Tibial artery (tissue), 4 donors: ENCODE measurements around the gene ZNF584.

ENCODE experiments used
- DNase-seq, 2 donors: peaks; one replicate each; pipeline ENCODE4 v3.0.0-alpha.2; 2019
- H3K27ac ChIP-seq, 2 donors: fragments of 200-600 bp; sonication (generic) in 1 of 2; 1 replicate in 1 of 2; 2 replicates in 1 of 2; pipeline ENCODE4 v1.5.1; 2018 to 2019; ENCODE audit warnings: mild to moderate bottlenecking in 1 of 2
- H3K27me3 ChIP-seq, 2 donors: fragments of 200-600 bp; sonication (generic) in 1 of 2; one replicate each; pipeline versions ENCODE4 v1.5.1 to v1.6.0; 2016 to 2019
- H3K36me3 ChIP-seq, 3 donors: fragments of 200-600 bp; sonication (generic) in 2 of 3; one replicate each; pipeline ENCODE4 v1.5.1; 2016 to 2019; ENCODE audit warnings: mild to moderate bottlenecking in 2 of 3
- H3K4me1 ChIP-seq, 4 donors: fragments of 200-600 bp; sonication (generic) in 2 of 4; 1 replicate in 3 of 4; 2 replicates in 1 of 4; pipeline ENCODE4 v1.5.1; 2016 to 2019
- H3K4me3 ChIP-seq, 2 donors: fragments of 200-600 bp; sonication (generic) in 1 of 2; 1 replicate in 1 of 2; 2 replicates in 1 of 2; pipeline ENCODE4 v1.5.1; 2018 to 2019; ENCODE audit warnings: mild to moderate bottlenecking in 2 of 2
- H3K9me3 ChIP-seq, 3 donors: fragments of 200-600 bp; sonication (generic) in 1 of 3; one replicate each; pipeline ENCODE4 v1.5.1; 2016 to 2019
- intact Hi-C: fragments of 100-400 bp; cut with DNase I; formaldehyde crosslinking; loops from one replicate; pipeline ENCODE4 v1.15.0; 2023; ENCODE audit warnings: low total_unique reads
- TF ChIP-seq, protein P1 (sequence below), 2 experiments: fragments of 200-600 bp in 1 of 2; fragments of 450-650 bp in 1 of 2; IDR thresholded peaks; one replicate each; pipeline ENCODE4 v1.5.1; 2017 to 2019; ENCODE audit warnings: antibody characterized with exemption in 2 of 2, mild to moderate bottlenecking in 1 of 2, moderate library complexity in 1 of 2

The ZNF584 gene

DNA sequence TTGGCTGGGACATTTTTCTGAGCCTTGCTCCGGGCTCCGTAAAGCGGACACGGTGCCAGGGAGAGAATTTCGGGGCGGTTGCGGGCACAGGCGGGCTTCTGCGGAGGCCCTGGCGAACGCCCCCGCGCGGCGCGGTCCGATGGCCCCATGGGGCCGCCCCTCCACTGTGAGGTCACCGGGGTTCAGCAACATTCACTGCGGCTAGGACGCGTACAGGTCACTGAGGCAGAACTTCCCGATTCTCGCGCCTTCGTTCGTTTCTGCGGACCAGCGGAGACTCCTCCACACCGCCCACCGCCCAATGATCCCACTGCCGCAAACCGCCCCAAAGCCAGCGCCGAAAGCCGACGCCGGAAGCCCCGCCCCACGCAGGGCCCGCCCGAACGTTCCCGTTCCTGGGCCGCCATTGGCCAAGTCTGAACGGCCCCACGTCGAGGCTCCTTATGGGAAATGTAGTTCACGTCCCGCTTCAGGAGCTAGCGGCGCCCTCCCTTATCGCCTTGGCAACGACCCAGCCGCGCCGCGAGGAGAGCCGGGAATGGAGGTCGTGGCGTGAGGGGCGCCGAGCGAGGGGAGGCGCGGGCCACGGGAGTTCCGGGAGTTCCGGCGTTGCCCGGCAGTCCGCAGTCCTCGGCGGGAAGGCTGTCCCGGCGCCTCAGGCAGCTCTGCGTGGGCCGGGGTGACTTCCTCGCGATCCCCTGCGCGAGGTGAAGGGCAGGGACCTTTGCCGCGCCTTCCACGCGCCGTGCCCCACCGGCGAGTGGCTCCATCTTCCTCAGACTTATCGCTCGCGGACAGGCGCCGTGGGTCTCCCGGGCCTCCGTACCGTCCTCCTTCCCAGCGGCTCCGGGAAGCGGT, at the start of gene ZNF584:
ZNF584 (plus strand) TSS at position 498 of the 858 bp plus-strand sequence. CDS start 499 bp downstream, outside the sequence.
- TF ChIP-seq, protein P1, sequence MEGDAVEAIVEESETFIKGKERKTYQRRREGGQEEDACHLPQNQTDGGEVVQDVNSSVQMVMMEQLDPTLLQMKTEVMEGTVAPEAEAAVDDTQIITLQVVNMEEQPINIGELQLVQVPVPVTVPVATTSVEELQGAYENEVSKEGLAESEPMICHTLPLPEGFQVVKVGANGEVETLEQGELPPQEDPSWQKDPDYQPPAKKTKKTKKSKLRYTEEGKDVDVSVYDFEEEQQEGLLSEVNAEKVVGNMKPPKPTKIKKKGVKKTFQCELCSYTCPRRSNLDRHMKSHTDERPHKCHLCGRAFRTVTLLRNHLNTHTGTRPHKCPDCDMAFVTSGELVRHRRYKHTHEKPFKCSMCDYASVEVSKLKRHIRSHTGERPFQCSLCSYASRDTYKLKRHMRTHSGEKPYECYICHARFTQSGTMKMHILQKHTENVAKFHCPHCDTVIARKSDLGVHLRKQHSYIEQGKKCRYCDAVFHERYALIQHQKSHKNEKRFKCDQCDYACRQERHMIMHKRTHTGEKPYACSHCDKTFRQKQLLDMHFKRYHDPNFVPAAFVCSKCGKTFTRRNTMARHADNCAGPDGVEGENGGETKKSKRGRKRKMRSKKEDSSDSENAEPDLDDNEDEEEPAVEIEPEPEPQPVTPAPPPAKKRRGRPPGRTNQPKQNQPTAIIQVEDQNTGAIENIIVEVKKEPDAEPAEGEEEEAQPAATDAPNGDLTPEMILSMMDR (IDR thresholded peaks at IDR 0.05), result no peak
- DNase-seq, result peak; percentile 94 to 96
- Histone ChIP-seq H3K9me3 (no peaks in the 10 kb centered on the region), H3K4me1 (peaks cover 0 to 22% (median 18%) of the 10 kb centered on the region in 4 donors), H3K27me3 (no peaks in the 10 kb centered on the region), H3K36me3 (peaks cover 0 to 6% (median 2%) of the 10 kb centered on the region in 3 donors), H3K27ac (peak within 1 kb of the TSS; percentile 86 to 92), H3K4me3 (peak within 1 kb of the TSS; percentile 76 to 99)
- intact Hi-C loops, result no loop called here

DNA sequence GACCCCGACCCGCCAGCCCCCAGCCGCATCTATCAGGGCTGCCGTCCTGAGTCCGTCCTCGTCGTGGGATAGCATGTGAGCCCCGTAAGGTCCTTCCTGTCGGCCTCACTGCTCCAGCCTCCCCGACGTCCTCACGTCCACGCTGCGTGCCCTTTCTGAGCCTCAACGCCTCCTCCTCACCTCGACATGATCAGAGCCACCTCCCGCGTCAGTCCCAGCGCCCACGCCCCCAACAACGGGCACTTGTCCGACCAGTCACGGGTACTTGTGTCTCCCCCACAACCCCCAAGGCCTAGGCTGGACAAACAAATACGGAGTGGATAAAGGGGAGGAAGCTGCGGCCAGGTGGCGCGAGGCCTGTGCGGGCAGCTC, 46.6 kb upstream of the ZNF584 start:
- TF ChIP-seq, protein P1 (IDR thresholded peaks at IDR 0.05), result no peak
- peak overlapping the region; percentile 92 to 96 for H3K27ac ChIP-seq
- H3K4me1 ChIP-seq, result peaks cover 0 to 20% (median 9%) of the 10 kb centered on the region in 4 donors
- H3K9me3 ChIP-seq, result no peaks in the 10 kb centered on the region
- H3K36me3 ChIP-seq, result peaks cover 0 to 7% (median 0%) of the 10 kb centered on the region in 3 donors
- peak in 1 of 2 donors; percentile 39 for DNase-seq
- peak overlapping the region; percentile 72 to 73 for H3K4me3 ChIP-seq
- intact Hi-C loops, result loop anchor here (2.0 kb wide), 1 partner anchor 19 kb away; the partner anchor contains the start of gene ZNF837
- peaks cover 0 to 26% of the 10 kb centered on the region in 2 donors for H3K27me3 ChIP-seq

DNA sequence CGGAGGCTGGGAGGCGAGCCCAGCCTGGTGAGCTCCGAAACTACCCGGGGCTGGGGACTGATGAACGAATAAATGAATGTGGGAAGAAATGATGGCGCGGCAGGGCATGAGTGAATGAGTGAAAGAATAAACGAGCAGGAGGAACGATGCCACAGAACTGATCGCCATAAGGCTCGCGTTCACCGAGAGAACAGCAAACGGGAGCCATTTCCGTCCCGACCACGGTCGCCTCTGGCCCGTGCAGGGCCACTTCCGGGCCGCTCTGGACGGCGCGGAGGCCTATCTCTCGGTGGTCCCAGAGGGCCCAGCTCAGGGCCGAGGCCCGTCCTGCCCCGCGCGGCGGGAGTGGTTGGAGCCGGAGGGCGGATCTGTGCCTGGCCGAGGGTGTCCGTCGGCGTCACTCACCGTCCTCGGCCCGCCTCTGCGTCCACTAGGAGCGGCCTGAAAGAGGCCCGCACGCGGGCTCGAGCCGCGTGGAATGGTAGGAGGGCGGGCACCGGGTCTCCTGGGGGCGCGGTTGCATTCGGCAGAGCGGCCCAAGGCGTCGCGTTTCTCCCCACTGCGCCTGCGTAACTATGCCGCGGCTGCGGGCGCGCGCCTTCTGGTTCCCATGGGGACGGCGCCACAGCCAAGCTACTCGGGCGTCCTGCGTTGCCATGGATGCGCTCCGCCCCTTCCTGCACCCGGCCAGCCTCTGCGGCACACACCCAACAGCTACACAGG, 46.0 kb upstream of the ZNF584 start, which contains the start of gene ZNF497:
ZNF497 (minus strand) TSS at position 480 of the 723 bp plus-strand sequence. CDS start 5,116 bp downstream, outside the sequence.
- Histone ChIP-seq H3K4me3 (peak within 1 kb of the TSS; percentile 72 to 73), H3K36me3 (peaks cover 0 to 13% (median 0%) of the 10 kb centered on the region in 3 donors), H3K27me3 (peaks cover 0 to 24% of the 10 kb centered on the region in 2 donors), H3K4me1 (peaks cover 0 to 14% (median 6%) of the 10 kb centered on the region in 4 donors), H3K27ac (peak within 1 kb of the TSS; percentile 92 to 96), H3K9me3 (no peaks in the 10 kb centered on the region)
- intact Hi-C loops, result loop anchor here (2.0 kb wide), 1 partner anchor 18 kb away; the partner anchor contains the start of gene ZNF837
- TF ChIP-seq, protein P1 (IDR thresholded peaks at IDR 0.05), result peak in 1 of 2 experiments; percentile 20
- DNase-seq, result peak; percentile 95 to 98

DNA sequence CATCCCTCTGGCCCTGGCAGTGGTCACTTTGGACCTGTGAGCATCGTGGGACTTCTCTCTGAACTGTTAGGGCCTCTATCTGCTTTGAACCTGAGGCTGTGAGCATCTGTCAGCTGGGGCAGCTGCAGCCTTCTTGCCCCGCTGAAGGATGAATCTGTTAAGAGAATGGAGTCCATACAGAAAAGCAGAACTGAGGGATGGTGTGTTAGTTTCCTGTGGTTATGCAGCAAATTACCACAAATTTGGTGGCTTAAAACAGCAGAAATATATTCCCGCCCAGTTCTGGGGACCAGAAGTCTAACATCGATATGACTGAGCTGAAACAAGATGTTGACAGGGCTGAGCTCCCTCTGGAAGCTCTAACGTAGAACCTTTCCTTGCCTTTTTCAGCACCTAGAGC, 44.3 kb upstream of the ZNF584 start:
- no peaks in the 10 kb centered on the region for H3K9me3 ChIP-seq
- no peak overlapping the region for H3K27ac ChIP-seq
- peaks cover 0 to 11% (median 3%) of the 10 kb centered on the region in 4 donors for H3K4me1 ChIP-seq
- H3K27me3 ChIP-seq, result peaks cover 0 to 14% of the 10 kb centered on the region in 2 donors
- H3K36me3 ChIP-seq, result peaks cover 0 to 19% (median 0%) of the 10 kb centered on the region in 3 donors
- intact Hi-C loops, result no loop called here
- TF ChIP-seq, protein P1 (IDR thresholded peaks at IDR 0.05), result no peak
- DNase-seq, result no peak
- no peak overlapping the region for H3K4me3 ChIP-seq
